GM12873 (cell line): ENCODE measurements around the gene CFAP20DC.

Experiments
- CTCF ChIP-seq: IDR thresholded peaks from 2 replicates; pipeline ENCODE4 v1.5.1; 2012; ENCODE audit warnings: low read depth, mild to moderate bottlenecking, moderate library complexity, low read length, control low read depth; ENCODE audit not compliant: insufficient read depth; ENCODE audit errors: missing control alignments

Gene CFAP20DC

GRCh38 chr3:59017617-59017984, 32.2 kb downstream of the CFAP20DC start:
- no peak for TF ChIP-seq CTCF

GRCh38 chr3:59016930-59017616, 32.8 kb downstream of the CFAP20DC start:
- TF ChIP-seq CTCF = no peak

DNA sequence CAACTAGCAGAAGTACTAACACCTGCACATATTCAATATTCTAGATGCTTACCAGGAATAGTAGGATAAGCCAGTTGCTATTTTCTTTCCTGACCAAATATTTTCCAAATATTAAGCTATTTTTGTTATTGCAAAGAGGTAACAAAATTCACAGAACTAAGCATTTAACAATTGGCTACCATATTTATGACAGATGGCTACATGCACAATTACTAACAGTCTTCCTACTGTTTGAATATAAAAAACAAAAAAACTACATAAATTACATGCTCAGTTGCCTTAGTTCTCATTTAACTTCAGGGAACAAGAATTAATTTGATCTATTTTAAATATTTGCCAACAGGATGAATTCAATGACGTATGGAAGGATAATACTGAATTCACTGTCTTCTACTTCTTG, 36.2 kb downstream of the CFAP20DC start:
- TF ChIP-seq CTCF = no peak

GRCh38 chr3:59006634-59007517, 42.9 kb downstream of the CFAP20DC start:
- TF ChIP-seq CTCF = no peak

GRCh38 chr3:59001675-59002074, 48.1 kb downstream of the CFAP20DC start:
- TF ChIP-seq CTCF = no peak

DNA sequence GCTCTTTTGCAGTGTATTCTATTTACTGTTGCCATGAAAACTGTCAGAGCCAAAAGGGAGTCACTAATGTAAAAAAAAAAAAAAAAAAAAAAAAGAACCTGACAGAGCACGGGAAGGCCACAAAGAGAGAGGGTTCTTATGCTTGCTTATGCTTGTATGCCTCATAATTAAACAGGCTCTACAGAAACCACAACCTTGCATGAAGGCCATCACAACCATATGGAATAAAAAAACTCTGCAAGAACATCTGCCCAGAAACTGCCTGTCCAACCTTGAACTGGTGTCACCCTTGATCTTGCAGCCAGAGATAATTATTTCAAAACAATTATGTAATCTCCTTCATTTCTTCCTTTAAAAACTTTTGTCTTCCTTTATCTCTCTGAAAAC, 50.1 kb downstream of the CFAP20DC start:
- no peak for TF ChIP-seq CTCF

GRCh38 chr3:58999134-58999773, 50.6 kb downstream of the CFAP20DC start:
- no peak for TF ChIP-seq CTCF
